Activated CD4-positive, alpha-beta memory T cell treated with anti-CD3 and anti-CD28 coated beads for 36 hours (primary cell): Measurements from ENCODE around the gene DLG2. TPM values are rescaled to one million over a fixed set of nuclear protein-coding genes. Genes with fewer than 3 reads are reported as not detected.

Source experiments
- CTCF ChIA-PET: fragments of 350-600 bp; sonication (Branson Sonifier 250); formaldehyde crosslinking; loops from one replicate; lab custom pipeline; 2021; ENCODE audit warnings: antibody characterized with exemption, inconsistent platforms; lab: Charles Lee
- POLR2A ChIA-PET: fragments of 350-600 bp; sonication (Branson Sonifier 250); formaldehyde crosslinking; loops from one replicate; lab custom pipeline; 2021; ENCODE audit warnings: antibody characterized with exemption; lab: Charles Lee
- DNase-seq: peaks from one replicate; pipeline ENCODE4 v3.0.0-alpha.2; 2020
- H3K27ac Mint-ChIP-seq: one replicate; pipeline ENCODE4 v1.8.0; 2021; ENCODE audit warnings: mixed read lengths
- H3K27me3 Mint-ChIP-seq: one replicate; pipeline ENCODE4 v1.8.0; 2021; ENCODE audit warnings: mixed read lengths
- H3K36me3 Mint-ChIP-seq: one replicate; pipeline ENCODE4 v1.8.0; 2021; ENCODE audit warnings: mixed read lengths
- H3K4me1 Mint-ChIP-seq: one replicate; pipeline ENCODE4 v1.8.0; 2021; ENCODE audit warnings: low read depth, mixed read lengths
- H3K4me3 Mint-ChIP-seq: one replicate; pipeline ENCODE4 v1.8.0; 2021; ENCODE audit warnings: mild to moderate bottlenecking, mixed read lengths
- H3K9me3 Mint-ChIP-seq: one replicate; pipeline ENCODE4 v1.8.0; 2021; ENCODE audit warnings: mixed read lengths
- intact Hi-C: fragments of 100-400 bp; cut with micrococcal nuclease; formaldehyde crosslinking; loops from one replicate; pipeline ENCODE4 v1.15.1; 2023
- total RNA-seq, 2 experiments: library from RNA; stranded (reverse); gene quantifications; one replicate each; pipeline ENCODE4 v1.2.3, GENCODE V29; 2021

Gene DLG2
- total RNA-seq, 2 experiments from 2014 or later, result 1.7 to 2.1 TPM

- Mint-ChIP-seq H3K4me3 (no peak overlapping the region), H3K27ac (no peak overlapping the region), H3K36me3 (no peaks in the 10 kb centered on the region), H3K9me3 (peaks cover 4% of the 10 kb centered on the region), H3K27me3 (no peaks in the 10 kb centered on the region), H3K4me1 (no peaks in the 10 kb centered on the region)
- intact Hi-C loops, result no loop called here
- DNase-seq, result no peak
- POLR2A ChIA-PET, result no interaction called here
- CTCF ChIA-PET, result interaction anchor here (0.6 kb wide), 1 partner anchor 229 kb away, joined by 3 read pairs; no protein-coding TSS in a partner anchor
These were observed 24.5 kb downstream of the DLG2 start for GRCh38 chr11:85602526-85603213.

GRCh38 chr11:85599083-85599482 is 28.1 kb downstream of the DLG2 start:
- POLR2A ChIA-PET, result no interaction called here
- H3K9me3 Mint-ChIP-seq, result no peaks in the 10 kb centered on the region
- no peaks in the 10 kb centered on the region for H3K27me3 Mint-ChIP-seq
- CTCF ChIA-PET, result no interaction called here
- H3K36me3 Mint-ChIP-seq, result no peaks in the 10 kb centered on the region
- H3K4me3 Mint-ChIP-seq, result no peak overlapping the region
- no peaks in the 10 kb centered on the region for H3K4me1 Mint-ChIP-seq
- no peak for DNase-seq
- no peak overlapping the region for H3K27ac Mint-ChIP-seq
- intact Hi-C loops, result loop anchor here (5.0 to 10.0 kb wide), 4 partner anchors 223 to 1216 kb away; no protein-coding TSS in a partner anchor

GRCh38 chr11:85596886-85597285 is 30.3 kb downstream of the DLG2 start:
- Mint-ChIP-seq H3K9me3 (no peaks in the 10 kb centered on the region), H3K27me3 (no peaks in the 10 kb centered on the region), H3K4me1 (no peaks in the 10 kb centered on the region), H3K27ac (no peak overlapping the region), H3K36me3 (no peaks in the 10 kb centered on the region), H3K4me3 (no peak overlapping the region)
- intact Hi-C loops, result loop anchor here (5.0 to 10.0 kb wide), 4 partner anchors 225 to 1218 kb away; no protein-coding TSS in a partner anchor
- ChIA-PET POLR2A (no interaction called here), CTCF (interaction anchor here (1.3 to 2.2 kb wide), 2 partner anchors 67 to 258 kb away, joined by 3 to 7 read pairs; partner anchors contain the start of genes CCDC83 and CREBZF)
- DNase-seq, result no peak

GRCh38 chr11:85595285-85595884 is 31.8 kb downstream of the DLG2 start:
- POLR2A ChIA-PET, result no interaction called here
- CTCF ChIA-PET, result interaction anchor here (0.7 to 2.2 kb wide), 6 partner anchors 42 to 886 kb away, joined by 3 to 7 read pairs (median 3); partner anchors contain the start of genes CCDC83 and CREBZF

GRCh38 chr11:85590848-85591483 is 36.2 kb downstream of the DLG2 start:
- Mint-ChIP-seq H3K36me3 (peaks cover 2% of the 10 kb centered on the region), H3K4me1 (no peaks in the 10 kb centered on the region), H3K4me3 (no peak overlapping the region), H3K27ac (no peak overlapping the region), H3K27me3 (peaks cover 10% of the 10 kb centered on the region), H3K9me3 (peaks cover 12% of the 10 kb centered on the region)
- intact Hi-C loops, result loop anchor here (10.0 kb wide), 3 partner anchors 354 to 1224 kb away; no protein-coding TSS in a partner anchor
- ChIA-PET POLR2A (no interaction called here), CTCF (interaction anchor here (1.0 kb wide), 1 partner anchor 1031 kb away, joined by 3 read pairs; no protein-coding TSS in a partner anchor)
- DNase-seq, result no peak

More at GRCh38 chr11:85595285-85595884, 31.8 kb downstream of the DLG2 start:
- H3K9me3 Mint-ChIP-seq, result no peaks in the 10 kb centered on the region
- intact Hi-C loops, result loop anchor here (1.0 to 10.0 kb wide), 6 partner anchors 69 to 1219 kb away; partner anchors contain the start of gene CREBZF
- H3K4me1 Mint-ChIP-seq, result no peaks in the 10 kb centered on the region
- H3K36me3 Mint-ChIP-seq, result no peaks in the 10 kb centered on the region
- H3K27me3 Mint-ChIP-seq, result no peaks in the 10 kb centered on the region
- no peak overlapping the region for H3K27ac Mint-ChIP-seq
- no peak for DNase-seq
- no peak overlapping the region for H3K4me3 Mint-ChIP-seq

- no peak for DNase-seq
- intact Hi-C loops, result no loop called here
- H3K36me3 Mint-ChIP-seq, result peaks cover 2% of the 10 kb centered on the region
- ChIA-PET CTCF (no interaction called here), POLR2A (no interaction called here)
- H3K4me1 Mint-ChIP-seq, result no peaks in the 10 kb centered on the region
- H3K27me3 Mint-ChIP-seq, result peaks cover 12% of the 10 kb centered on the region
- H3K4me3 Mint-ChIP-seq, result no peak overlapping the region
- no peak overlapping the region for H3K27ac Mint-ChIP-seq
- H3K9me3 Mint-ChIP-seq, result peaks cover 12% of the 10 kb centered on the region
These were observed 37.8 kb downstream of the DLG2 start for GRCh38 chr11:85589373-85589772.

GRCh38 chr11:85582111-85582510 is 45.0 kb downstream of the DLG2 start:
- H3K27ac Mint-ChIP-seq, result no peak overlapping the region
- H3K36me3 Mint-ChIP-seq, result no peaks in the 10 kb centered on the region
- no peaks in the 10 kb centered on the region for H3K4me1 Mint-ChIP-seq
- intact Hi-C loops, result no loop called here
- H3K27me3 Mint-ChIP-seq, result peaks cover 3% of the 10 kb centered on the region
- H3K9me3 Mint-ChIP-seq, result peaks cover 5% of the 10 kb centered on the region
- ChIA-PET CTCF (no interaction called here), POLR2A (no interaction called here)
- no peak for DNase-seq
- no peak overlapping the region for H3K4me3 Mint-ChIP-seq

GRCh38 chr11:85575388-85575787 is 51.8 kb downstream of the DLG2 start:
- no peak for DNase-seq
- ChIA-PET CTCF (no interaction called here), POLR2A (no interaction called here)
- Mint-ChIP-seq H3K9me3 (peaks cover 5% of the 10 kb centered on the region), H3K4me1 (no peaks in the 10 kb centered on the region), H3K27me3 (peaks cover 11% of the 10 kb centered on the region), H3K4me3 (no peak overlapping the region), H3K27ac (no peak overlapping the region), H3K36me3 (peaks cover 1% of the 10 kb centered on the region)
- intact Hi-C loops, result no loop called here

- CTCF ChIA-PET, result no interaction called here
- H3K27ac Mint-ChIP-seq, result no peak overlapping the region
- H3K36me3 Mint-ChIP-seq, result peaks cover 1% of the 10 kb centered on the region
- POLR2A ChIA-PET, result no interaction called here
- H3K4me1 Mint-ChIP-seq, result peaks cover 11% of the 10 kb centered on the region
- H3K9me3 Mint-ChIP-seq, result no peaks in the 10 kb centered on the region
- no peak for DNase-seq
- intact Hi-C loops, result no loop called here
- H3K27me3 Mint-ChIP-seq, result peaks cover 9% of the 10 kb centered on the region
- H3K4me3 Mint-ChIP-seq, result no peak overlapping the region
These were observed 55.1 kb downstream of the DLG2 start for GRCh38 chr11:85572056-85572455.

- no peak overlapping the region for H3K27ac Mint-ChIP-seq
- H3K27me3 Mint-ChIP-seq, result peaks cover 6% of the 10 kb centered on the region
- POLR2A ChIA-PET, result no interaction called here
- H3K36me3 Mint-ChIP-seq, result no peaks in the 10 kb centered on the region
- no peaks in the 10 kb centered on the region for H3K9me3 Mint-ChIP-seq
- intact Hi-C loops, result no loop called here
- peaks cover 11% of the 10 kb centered on the region for H3K4me1 Mint-ChIP-seq
- no peak overlapping the region for H3K4me3 Mint-ChIP-seq
- CTCF ChIA-PET, result no interaction called here
- no peak for DNase-seq
These were observed 57.6 kb downstream of the DLG2 start for GRCh38 chr11:85569525-85569924.

GRCh38 chr11:85558411-85558810 is 68.7 kb downstream of the DLG2 start:
- DNase-seq, result no peak
- Mint-ChIP-seq H3K4me3 (no peak overlapping the region), H3K27ac (no peak overlapping the region), H3K27me3 (no peaks in the 10 kb centered on the region), H3K36me3 (no peaks in the 10 kb centered on the region), H3K9me3 (peaks cover 4% of the 10 kb centered on the region), H3K4me1 (no peaks in the 10 kb centered on the region)
- CTCF ChIA-PET, result no interaction called here
- intact Hi-C loops, result no loop called here
- POLR2A ChIA-PET, result no interaction called here

- Mint-ChIP-seq H3K27me3 (no peaks in the 10 kb centered on the region), H3K4me1 (no peaks in the 10 kb centered on the region), H3K9me3 (no peaks in the 10 kb centered on the region), H3K27ac (no peak overlapping the region), H3K36me3 (no peaks in the 10 kb centered on the region), H3K4me3 (no peak overlapping the region)
- no peak for DNase-seq
- ChIA-PET CTCF (no interaction called here), POLR2A (no interaction called here)
- intact Hi-C loops, result no loop called here
These were observed 75.3 kb downstream of the DLG2 start for GRCh38 chr11:85551881-85552280.
